ENCODE results near the gene SLC9A6.
"Not testable (repeated sequence)": the region's sequence is repeated elsewhere in the genome, so short reads cannot be mapped to it uniquely, and the experiment has no call there.

SLC9A6 gene

GRCh38 chrX:136063340-136064079, 78.3 kb downstream of the SLC9A6 start:
- no peak for DNase-seq (ENCODE audit: low spot score)

GRCh38 chrX:136064661-136065043, 79.4 kb downstream of the SLC9A6 start:
- DNase-seq (ENCODE audit: low spot score) = no peak

GRCh38 chrX:136065044-136065671, 79.9 kb downstream of the SLC9A6 start:
- DNase-seq (ENCODE audit: low spot score) = no peak

- DNase-seq (ENCODE audit: low spot score) = no peak
Observed at GRCh38 chrX:136067097-136067496, 81.9 kb downstream of the SLC9A6 start.

DNA sequence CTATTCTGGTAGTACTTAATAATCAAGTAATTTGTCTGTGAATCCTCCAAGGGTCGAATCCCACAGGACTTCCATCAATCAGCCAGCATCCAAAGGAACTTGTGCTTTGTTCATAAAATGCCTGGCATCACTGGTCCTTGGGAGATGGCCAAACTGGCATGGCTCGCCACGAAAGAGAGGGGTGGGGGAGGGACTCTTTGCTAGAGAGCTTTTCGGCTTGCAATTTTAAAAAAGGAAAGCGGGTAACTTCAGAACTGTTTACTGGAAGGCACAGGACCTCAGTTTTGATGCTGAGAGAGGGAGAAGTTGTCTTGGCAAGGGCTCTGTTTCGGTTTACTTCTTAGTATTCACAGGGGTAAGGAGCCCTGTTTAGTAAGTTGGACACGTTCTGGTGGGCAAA, 82.7 kb downstream of the SLC9A6 start:
- no peak for DNase-seq (ENCODE audit: low spot score)

DNA sequence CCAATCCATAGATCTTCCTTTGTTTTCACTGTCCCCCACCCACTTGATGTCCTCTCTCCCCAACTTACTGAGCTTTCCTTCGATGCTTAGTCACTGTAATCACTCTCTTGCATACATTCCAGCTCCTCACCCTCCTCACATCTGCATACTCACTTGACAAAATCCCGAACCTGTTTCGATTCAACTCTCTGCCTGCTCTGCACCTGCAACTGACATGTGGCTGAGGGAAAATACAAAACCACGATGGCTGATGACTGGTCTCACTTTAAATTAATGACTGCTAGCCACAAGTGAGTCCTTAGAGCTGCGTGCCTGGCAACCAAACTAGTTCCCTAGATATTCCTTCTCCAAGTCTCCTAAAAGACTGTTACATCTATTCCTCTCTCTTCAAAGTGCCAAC, 91.7 kb downstream of the SLC9A6 start:
- DNase-seq (ENCODE audit: low spot score) = no peak

DNA sequence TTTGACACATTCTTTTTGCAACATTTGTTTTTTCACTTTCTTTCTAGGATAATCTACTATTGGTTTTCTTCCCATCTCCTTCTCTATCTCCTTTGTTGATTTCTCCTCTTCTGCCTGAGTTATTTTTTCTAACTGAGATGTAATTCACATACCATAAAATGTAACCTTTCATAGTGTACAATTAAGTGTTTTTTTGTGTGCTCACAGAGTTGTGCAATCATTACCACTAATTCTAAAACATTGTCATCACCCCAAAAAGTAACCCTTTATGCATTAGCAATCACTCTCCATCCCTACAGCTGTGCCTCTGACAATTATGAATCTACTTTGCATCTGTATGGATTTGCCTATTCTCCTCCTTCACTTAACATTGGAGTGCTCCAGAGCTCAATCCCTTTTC, 95.5 kb downstream of the SLC9A6 start:
- no peak for DNase-seq (ENCODE audit: low spot score)

GRCh38 chrX:136086521-136086920, 101.3 kb downstream of the SLC9A6 start:
- no peak for DNase-seq (ENCODE audit: low spot score)

GRCh38 chrX:136091898-136092297, 106.7 kb downstream of the SLC9A6 start:
- DNase-seq (ENCODE audit: low spot score) = not testable (repeated sequence)

- no peak for DNase-seq (ENCODE audit: low spot score)
Observed at GRCh38 chrX:136094962-136095361, 109.7 kb downstream of the SLC9A6 start.
